HepG2 (cell line): ENCODE measurements around the gene GDF15. TPM values are rescaled to one million over a fixed set of nuclear protein-coding genes. Genes with fewer than 3 reads are reported as not detected.
A peak's percentile ranks its signal among the peaks of the same experiment; 100 is the strongest.

Experiments used
- HNRNPUL1 ChIP-seq: fragments of 200-400 bp; formaldehyde crosslinking; IDR thresholded peaks from 2 replicates; pipeline ENCODE4 v1.6.1; 2017; ENCODE audit warnings: low read depth, mild to moderate bottlenecking, low read length, moderate library complexity
- KLF16 ChIP-seq, 2 experiments: sonication (generic) in 1 of 2; formaldehyde crosslinking in 1 of 2; IDR thresholded peaks; 2 replicates each; pipeline versions ENCODE4 v1.6.1 to v1.8.0; 2016 to 2023; ENCODE audit warnings: missing genetic modification reagents in 2 of 2, missing compliant biosample characterization in 1 of 2
- MAFG ChIP-seq: sonication (generic); formaldehyde crosslinking; IDR thresholded peaks from 2 replicates; pipeline ENCODE4 v1.5.1; 2020; ENCODE audit warnings: mild to moderate bottlenecking, missing genetic modification reagents
- MAFK ChIP-seq, 2 experiments: IDR thresholded peaks in 1 of 2; conservative IDR thresholded peaks in 1 of 2; 2 replicates each; pipeline ENCODE4 v1.6.1; 2011; ENCODE audit warnings: improper control_type of control experiment in 2 of 2, low read length in 2 of 2
- NBN ChIP-seq: fragments of 450-650 bp; conservative IDR thresholded peaks from 2 replicates; pipeline ENCODE4 v1.6.1; 2017
- SP140L ChIP-seq: sonication (generic); formaldehyde crosslinking; IDR thresholded peaks from 2 replicates; pipeline ENCODE4 v1.4.0; 2020; ENCODE audit warnings: missing genetic modification reagents, borderline replicate concordance
- SPEN ChIP-seq: sonication (generic); formaldehyde crosslinking; IDR thresholded peaks from 2 replicates; pipeline ENCODE4 v1.5.1; 2020; ENCODE audit warnings: low read depth, mild to moderate bottlenecking, missing genetic modification reagents
- TBL1XR1 ChIP-seq: fragments of 150-350 bp; IDR thresholded peaks from 2 replicates; pipeline ENCODE4 v1.6.1; 2014; ENCODE audit warnings: borderline replicate concordance, low read length; ENCODE audit not compliant: partially characterized antibody
- YEATS2 ChIP-seq: sonication (generic); formaldehyde crosslinking; IDR thresholded peaks from 2 replicates; pipeline ENCODE4 v1.4.0; 2020; ENCODE audit warnings: missing genetic modification reagents, borderline replicate concordance
- ZBTB3 ChIP-seq: sonication (generic); formaldehyde crosslinking; IDR thresholded peaks from 2 replicates; pipeline ENCODE4 v1.4.0; 2020; ENCODE audit warnings: low read depth, mild to moderate bottlenecking, moderate library complexity, missing genetic modification reagents, borderline replicate concordance
- ZNF10 ChIP-seq: sonication (generic); formaldehyde crosslinking; IDR thresholded peaks from 2 replicates; pipeline ENCODE4 v1.4.0; 2020; ENCODE audit warnings: mild to moderate bottlenecking, low read depth, missing genetic modification reagents, borderline replicate concordance
- ZNF251 ChIP-seq: sonication (generic); formaldehyde crosslinking; IDR thresholded peaks from 2 replicates; pipeline ENCODE4 v1.9.0; 2021; ENCODE audit warnings: mild to moderate bottlenecking, missing genetic modification reagents
- ZNF343 ChIP-seq: sonication (generic); formaldehyde crosslinking; IDR thresholded peaks from 2 replicates; pipeline ENCODE4 v1.4.0; 2020; ENCODE audit warnings: mild to moderate bottlenecking, missing genetic modification reagents
- ZNF572 ChIP-seq: sonication (generic); formaldehyde crosslinking; IDR thresholded peaks from 2 replicates; pipeline ENCODE4 v1.5.1; 2020; ENCODE audit warnings: mild to moderate bottlenecking, missing genetic modification reagents
- ZNF720 ChIP-seq: sonication (generic); formaldehyde crosslinking; IDR thresholded peaks from 2 replicates; pipeline ENCODE4 v1.4.0; 2020; ENCODE audit warnings: missing genetic modification reagents
- ZNF792 ChIP-seq: IDR thresholded peaks from 2 replicates; pipeline ENCODE4 v1.6.1; 2016
- ZSCAN9 ChIP-seq: IDR thresholded peaks from 2 replicates; pipeline ENCODE4 v1.6.1; 2016; ENCODE audit warnings: borderline replicate concordance
- polyA plus RNA-seq, 8 experiments: library from polyadenylated mRNA; depleted of rRNA in 3 of 8; stranded (reverse) in 7 of 8; unstranded in 1 of 8; fragments of >200 nt; fragmentation: Illumina TruSeq in 4 of 8; extraction: Trizol in 4 of 8; gene quantifications; 2 replicates each; pipeline versions ENCODE4 v1.2.1 to v1.2.3, GENCODE V29; 2011 to 2016; ENCODE audit warnings: low read depth in 4 of 8, missing spikeins in 1 of 8, mixed read lengths in 1 of 8; ENCODE audit not compliant: insufficient read depth in 1 of 8
- total RNA-seq, 5 experiments: library from RNA; depleted of rRNA; stranded (reverse); fragments of >200 nt; fragmentation: Illumina TruSeq; extraction: Trizol; gene quantifications; 2 replicates each; pipeline ENCODE4 v1.2.3, GENCODE V29; 2016; ENCODE audit warnings: low read depth in 1 of 5
- TF ChIP-seq, protein P1 (sequence below): conservative IDR thresholded peaks from 2 replicates; pipeline ENCODE4 v1.6.1; 2018; ENCODE audit warnings: missing genetic modification reagents
- TF ChIP-seq, protein P2 (sequence below): sonication (generic); formaldehyde crosslinking; IDR thresholded peaks from 2 replicates; pipeline ENCODE4 v1.4.0; 2020; ENCODE audit warnings: missing genetic modification reagents
- TF ChIP-seq, protein P3 (sequence below): sonication (generic); formaldehyde crosslinking; IDR thresholded peaks from 2 replicates; pipeline ENCODE4 v1.4.0; 2020; ENCODE audit warnings: mild to moderate bottlenecking, missing genetic modification reagents

The GDF15 gene
- total and polyA plus RNA-seq, 2 of the 13 experiments (the other 11 are each of a cell fraction or from before 2014, with no cell fraction given) = 146 to 422 TPM

DNA sequence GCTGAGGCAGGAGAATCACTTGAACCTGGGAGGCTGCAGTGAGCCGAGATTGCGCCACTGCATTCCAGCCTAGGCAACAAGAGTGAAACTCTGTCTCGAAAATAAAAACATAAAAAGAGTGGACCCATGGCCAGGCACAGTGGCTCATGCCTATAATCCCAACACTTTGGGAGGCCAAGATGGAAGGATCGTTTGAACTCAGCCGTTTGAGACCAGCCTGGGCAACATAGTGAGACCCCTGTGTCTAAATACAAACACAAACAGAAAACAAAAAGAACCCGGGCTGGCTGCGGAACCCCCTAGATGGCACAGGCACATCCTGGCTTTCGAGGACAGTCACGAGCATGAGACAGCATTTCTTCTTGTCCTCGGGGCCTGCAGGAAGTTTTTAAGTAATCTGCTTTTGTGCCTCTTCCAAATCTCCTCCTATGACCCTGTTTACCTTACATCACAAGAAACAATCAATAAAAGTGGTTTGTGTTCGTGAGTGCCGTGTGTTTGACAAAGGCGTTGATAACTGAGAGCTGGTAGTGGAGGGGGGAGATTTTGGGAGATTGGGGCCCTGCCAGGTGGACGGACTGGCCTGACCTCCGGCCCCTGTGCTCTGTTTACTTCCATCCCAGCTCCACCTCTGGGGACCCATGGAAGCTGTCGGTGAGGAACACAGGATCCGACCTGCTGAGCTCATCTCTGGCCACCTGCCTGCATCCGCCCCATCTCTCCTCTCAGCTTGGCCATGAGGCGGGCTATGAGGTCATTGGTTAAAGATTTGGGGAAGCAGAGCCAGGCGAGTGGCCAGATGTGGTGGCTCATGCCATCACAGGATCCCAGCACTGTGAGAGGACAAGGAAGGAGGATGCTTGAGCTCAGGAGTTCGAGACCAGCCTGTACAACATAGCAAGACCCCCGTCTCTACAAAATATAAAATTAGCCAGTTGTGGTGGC is 5.9 kb upstream of the GDF15 start (continued):
- TF ChIP-seq, protein P1, sequence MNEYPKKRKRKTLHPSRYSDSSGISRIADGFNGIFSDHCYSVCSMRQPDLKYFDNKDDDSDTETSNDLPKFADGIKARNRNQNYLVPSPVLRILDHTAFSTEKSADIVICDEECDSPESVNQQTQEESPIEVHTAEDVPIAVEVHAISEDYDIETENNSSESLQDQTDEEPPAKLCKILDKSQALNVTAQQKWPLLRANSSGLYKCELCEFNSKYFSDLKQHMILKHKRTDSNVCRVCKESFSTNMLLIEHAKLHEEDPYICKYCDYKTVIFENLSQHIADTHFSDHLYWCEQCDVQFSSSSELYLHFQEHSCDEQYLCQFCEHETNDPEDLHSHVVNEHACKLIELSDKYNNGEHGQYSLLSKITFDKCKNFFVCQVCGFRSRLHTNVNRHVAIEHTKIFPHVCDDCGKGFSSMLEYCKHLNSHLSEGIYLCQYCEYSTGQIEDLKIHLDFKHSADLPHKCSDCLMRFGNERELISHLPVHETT = no peak; the same call in 1 of the 2 replicates
- TF ChIP-seq, protein P2, sequence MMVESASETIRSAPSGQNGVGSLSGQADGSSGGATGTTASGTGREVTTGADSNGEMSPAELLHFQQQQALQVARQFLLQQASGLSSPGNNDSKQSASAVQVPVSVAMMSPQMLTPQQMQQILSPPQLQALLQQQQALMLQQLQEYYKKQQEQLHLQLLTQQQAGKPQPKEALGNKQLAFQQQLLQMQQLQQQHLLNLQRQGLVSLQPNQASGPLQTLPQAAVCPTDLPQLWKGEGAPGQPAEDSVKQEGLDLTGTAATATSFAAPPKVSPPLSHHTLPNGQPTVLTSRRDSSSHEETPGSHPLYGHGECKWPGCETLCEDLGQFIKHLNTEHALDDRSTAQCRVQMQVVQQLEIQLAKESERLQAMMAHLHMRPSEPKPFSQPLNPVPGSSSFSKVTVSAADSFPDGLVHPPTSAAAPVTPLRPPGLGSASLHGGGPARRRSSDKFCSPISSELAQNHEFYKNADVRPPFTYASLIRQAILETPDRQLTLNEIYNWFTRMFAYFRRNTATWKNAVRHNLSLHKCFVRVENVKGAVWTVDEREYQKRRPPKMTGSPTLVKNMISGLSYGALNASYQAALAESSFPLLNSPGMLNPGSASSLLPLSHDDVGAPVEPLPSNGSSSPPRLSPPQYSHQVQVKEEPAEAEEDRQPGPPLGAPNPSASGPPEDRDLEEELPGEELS (CRISPR knock-in tag) = peak; percentile 100
- TF ChIP-seq SP140L (CRISPR knock-in tag) = no peak
- no peak for TF ChIP-seq HNRNPUL1
- no peak; the same call in 1 of the 2 replicates for TF ChIP-seq ZNF572 (CRISPR knock-in tag)
- TF ChIP-seq YEATS2 = peak; percentile 61; the same call in 1 of the 2 replicates
- TF ChIP-seq ZNF343 = 0 out of 2 replicates have a peak, but pooled peaks have one; percentile 60
- no peak; the same call in 1 of the 2 replicates for TF ChIP-seq ZBTB3 (CRISPR knock-in tag)
- TF ChIP-seq ZNF251 (CRISPR knock-in tag) = no peak
- no peak for TF ChIP-seq ZNF10
- 0 out of 2 replicates have a peak, but pooled peaks have one; percentile 86 for TF ChIP-seq ZSCAN9 (CRISPR knock-in tag)
- TF ChIP-seq, protein P3, sequence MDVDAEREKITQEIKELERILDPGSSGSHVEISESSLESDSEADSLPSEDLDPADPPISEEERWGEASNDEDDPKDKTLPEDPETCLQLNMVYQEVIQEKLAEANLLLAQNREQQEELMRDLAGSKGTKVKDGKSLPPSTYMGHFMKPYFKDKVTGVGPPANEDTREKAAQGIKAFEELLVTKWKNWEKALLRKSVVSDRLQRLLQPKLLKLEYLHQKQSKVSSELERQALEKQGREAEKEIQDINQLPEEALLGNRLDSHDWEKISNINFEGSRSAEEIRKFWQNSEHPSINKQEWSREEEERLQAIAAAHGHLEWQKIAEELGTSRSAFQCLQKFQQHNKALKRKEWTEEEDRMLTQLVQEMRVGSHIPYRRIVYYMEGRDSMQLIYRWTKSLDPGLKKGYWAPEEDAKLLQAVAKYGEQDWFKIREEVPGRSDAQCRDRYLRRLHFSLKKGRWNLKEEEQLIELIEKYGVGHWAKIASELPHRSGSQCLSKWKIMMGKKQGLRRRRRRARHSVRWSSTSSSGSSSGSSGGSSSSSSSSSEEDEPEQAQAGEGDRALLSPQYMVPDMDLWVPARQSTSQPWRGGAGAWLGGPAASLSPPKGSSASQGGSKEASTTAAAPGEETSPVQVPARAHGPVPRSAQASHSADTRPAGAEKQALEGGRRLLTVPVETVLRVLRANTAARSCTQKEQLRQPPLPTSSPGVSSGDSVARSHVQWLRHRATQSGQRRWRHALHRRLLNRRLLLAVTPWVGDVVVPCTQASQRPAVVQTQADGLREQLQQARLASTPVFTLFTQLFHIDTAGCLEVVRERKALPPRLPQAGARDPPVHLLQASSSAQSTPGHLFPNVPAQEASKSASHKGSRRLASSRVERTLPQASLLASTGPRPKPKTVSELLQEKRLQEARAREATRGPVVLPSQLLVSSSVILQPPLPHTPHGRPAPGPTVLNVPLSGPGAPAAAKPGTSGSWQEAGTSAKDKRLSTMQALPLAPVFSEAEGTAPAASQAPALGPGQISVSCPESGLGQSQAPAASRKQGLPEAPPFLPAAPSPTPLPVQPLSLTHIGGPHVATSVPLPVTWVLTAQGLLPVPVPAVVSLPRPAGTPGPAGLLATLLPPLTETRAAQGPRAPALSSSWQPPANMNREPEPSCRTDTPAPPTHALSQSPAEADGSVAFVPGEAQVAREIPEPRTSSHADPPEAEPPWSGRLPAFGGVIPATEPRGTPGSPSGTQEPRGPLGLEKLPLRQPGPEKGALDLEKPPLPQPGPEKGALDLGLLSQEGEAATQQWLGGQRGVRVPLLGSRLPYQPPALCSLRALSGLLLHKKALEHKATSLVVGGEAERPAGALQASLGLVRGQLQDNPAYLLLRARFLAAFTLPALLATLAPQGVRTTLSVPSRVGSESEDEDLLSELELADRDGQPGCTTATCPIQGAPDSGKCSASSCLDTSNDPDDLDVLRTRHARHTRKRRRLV = peak; percentile 71; the same call in 1 of the 2 replicates
- no peak for TF ChIP-seq NBN
- peak; percentile 62 for TF ChIP-seq TBL1XR1
- TF ChIP-seq SPEN (CRISPR knock-in tag) = peak; percentile 83
- TF ChIP-seq ZNF720 (CRISPR knock-in tag) = no peak
- peak; percentile 93 for TF ChIP-seq MAFG (CRISPR knock-in tag)
- peak; percentile 17 to 29; a peak in 1 of 4 replicates for TF ChIP-seq MAFK (conservative IDR thresholded peaks at IDR 0.05 in 1 of 2, IDR thresholded peaks at IDR 0.05 in 1 of 2; ENCODE audit: low read length in 2 of 2)
- peak in 1 of 2 experiments; percentile 95; a peak in 2 of 4 replicates for TF ChIP-seq KLF16 (CRISPR knock-in tag; IDR thresholded peaks at IDR 0.05)
- TF ChIP-seq ZNF792 (CRISPR knock-in tag) = peak; percentile 73; the same call in 1 of the 2 replicates
